Mucosa of descending colon (tissue), 3 donors: Measurements from ENCODE around the gene TMA7B. TPM values are rescaled to one million over a fixed set of nuclear protein-coding genes. Genes with fewer than 3 reads are reported as not detected.

Experiments
- ATAC-seq: fragments of 200-7000 bp; cut with Tn5 transposase; one replicate; pipeline ENCODE4 v1.9.1; 2020; ENCODE audit warnings: mild to moderate bottlenecking, moderate library complexity
- DNase-seq, 3 donors: peaks; one replicate each; pipeline ENCODE4 v3.0.0-alpha.2; 2020
- H3K36me3 ChIP-seq: fragments of 200-600 bp; one replicate; pipeline ENCODE4 v1.8.0; 2021; ENCODE audit warnings: low read depth, mild to moderate bottlenecking
- H3K4me1 ChIP-seq: fragments of 200-600 bp; one replicate; pipeline ENCODE4 v1.8.0; 2021; ENCODE audit warnings: low read depth, mild to moderate bottlenecking
- H3K4me3 ChIP-seq: fragments of 200-600 bp; one replicate; pipeline ENCODE4 v1.8.0; 2021; ENCODE audit warnings: mild to moderate bottlenecking
- H3K9me3 ChIP-seq: fragments of 200-600 bp; one replicate; pipeline ENCODE4 v1.8.0; 2021; ENCODE audit warnings: mild to moderate bottlenecking
- intact Hi-C, 2 donors: fragments of 100-400 bp; cut with DNase I in 1 of 2; cut with micrococcal nuclease in 1 of 2; formaldehyde crosslinking; loops; one replicate each; pipeline versions ENCODE4 v1.11.0 to v1.11.1; 2022; cut with DNase I, micrococcal nuclease
- total RNA-seq, 3 donors: library from RNA; stranded (reverse); fragmentation: NEBNext Ultra II Directional in 2 of 3; extraction: Animal tissue kit (Norgen Biotek cat#: 25700) in 2 of 3; gene quantifications; one replicate each; pipeline versions ENCODE4 v1.2.1 to v1.2.4, GENCODE V29; 2021 to 2023
- TF ChIP-seq, protein P1 (sequence below): fragments of 200-600 bp; IDR thresholded peaks from one replicate; pipeline ENCODE4 v1.8.0; 2022; ENCODE audit warnings: antibody characterized with exemption, mild to moderate bottlenecking
- donor health status: DM: no; HTN: no; CAD: no; lungs with moderate emphysema.
- donor health status: DM: no; HTN: no; CAD: no.
- donor health status: DM: no; HTN: yes; CAD: no.

The TMA7B gene
- total RNA-seq, 3 donors from 2014 or later: 0.22 to 0.51 (median 0.23) TPM

DNA sequence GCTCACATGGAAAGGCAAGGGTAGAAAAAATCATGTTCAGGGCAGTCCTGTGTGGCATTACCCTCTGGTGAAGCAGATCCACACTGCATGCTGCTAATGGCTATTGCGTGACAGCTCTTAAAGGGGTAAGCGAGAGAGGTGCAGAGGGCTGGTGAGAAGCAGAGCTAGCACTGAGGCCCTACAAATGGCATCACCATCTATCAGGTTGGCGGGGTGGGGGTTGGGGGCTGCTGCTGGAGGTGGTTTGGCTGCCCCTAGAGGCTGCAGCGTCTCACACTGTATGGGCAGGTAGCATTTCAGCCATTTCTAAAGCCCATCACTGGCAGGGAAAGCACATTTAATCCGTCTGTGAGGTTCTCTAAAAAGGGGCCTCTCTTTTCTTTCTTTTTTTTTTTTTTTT, 16.9 kb upstream of the TMA7B start:
- DNase-seq: no peak
- H3K4me1 ChIP-seq: no peaks in the 10 kb centered on the region
- ATAC-seq: no peak
- no peak overlapping the region for H3K4me3 ChIP-seq
- no peaks in the 10 kb centered on the region for H3K36me3 ChIP-seq
- H3K9me3 ChIP-seq: no peaks in the 10 kb centered on the region
- intact Hi-C loops: no loop called here
- TF ChIP-seq, protein P1, sequence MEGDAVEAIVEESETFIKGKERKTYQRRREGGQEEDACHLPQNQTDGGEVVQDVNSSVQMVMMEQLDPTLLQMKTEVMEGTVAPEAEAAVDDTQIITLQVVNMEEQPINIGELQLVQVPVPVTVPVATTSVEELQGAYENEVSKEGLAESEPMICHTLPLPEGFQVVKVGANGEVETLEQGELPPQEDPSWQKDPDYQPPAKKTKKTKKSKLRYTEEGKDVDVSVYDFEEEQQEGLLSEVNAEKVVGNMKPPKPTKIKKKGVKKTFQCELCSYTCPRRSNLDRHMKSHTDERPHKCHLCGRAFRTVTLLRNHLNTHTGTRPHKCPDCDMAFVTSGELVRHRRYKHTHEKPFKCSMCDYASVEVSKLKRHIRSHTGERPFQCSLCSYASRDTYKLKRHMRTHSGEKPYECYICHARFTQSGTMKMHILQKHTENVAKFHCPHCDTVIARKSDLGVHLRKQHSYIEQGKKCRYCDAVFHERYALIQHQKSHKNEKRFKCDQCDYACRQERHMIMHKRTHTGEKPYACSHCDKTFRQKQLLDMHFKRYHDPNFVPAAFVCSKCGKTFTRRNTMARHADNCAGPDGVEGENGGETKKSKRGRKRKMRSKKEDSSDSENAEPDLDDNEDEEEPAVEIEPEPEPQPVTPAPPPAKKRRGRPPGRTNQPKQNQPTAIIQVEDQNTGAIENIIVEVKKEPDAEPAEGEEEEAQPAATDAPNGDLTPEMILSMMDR: no peak

DNA sequence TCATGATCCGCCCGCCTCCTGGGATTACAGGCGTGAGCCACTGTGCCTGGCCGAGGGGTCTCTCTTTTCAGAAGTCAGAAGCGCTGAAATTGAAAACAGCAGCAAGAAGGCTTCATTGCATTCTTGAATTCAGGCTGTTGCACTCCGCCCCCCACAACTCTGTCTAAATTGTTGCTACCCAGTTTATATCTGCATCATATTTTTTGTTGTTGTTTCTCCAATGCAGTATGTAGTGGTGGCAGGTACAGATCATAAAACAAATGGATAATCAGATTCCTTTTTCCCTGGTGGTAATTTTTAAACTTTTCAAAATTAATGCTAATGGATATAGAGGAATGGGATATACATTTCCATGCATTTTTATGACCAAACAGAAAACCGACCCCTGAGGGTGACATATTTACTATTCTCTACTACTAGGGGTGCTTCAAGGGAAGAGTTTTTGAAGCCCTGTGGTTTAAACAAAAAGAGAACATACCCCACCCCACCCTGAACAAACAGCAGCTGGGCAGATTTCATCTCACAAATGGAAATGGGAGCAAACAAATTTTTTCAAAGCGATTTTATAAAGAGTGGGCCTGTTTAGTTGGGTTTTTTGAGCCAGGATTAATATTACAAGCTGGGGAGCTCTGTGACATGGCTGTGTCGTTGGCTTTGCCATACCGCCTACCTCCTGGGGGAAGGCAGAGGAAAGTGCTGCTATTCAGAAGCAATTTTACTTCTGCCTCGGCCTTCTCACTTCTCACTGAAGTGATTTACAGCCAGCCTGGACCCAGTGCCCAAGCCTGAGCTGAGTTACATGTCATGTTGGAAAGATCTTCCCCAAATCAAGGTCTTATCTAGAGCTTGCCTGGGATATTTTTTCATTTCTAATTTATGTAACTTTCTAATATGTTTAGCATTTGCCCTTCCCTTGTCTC, 16.0 kb upstream of the TMA7B start:
- DNase-seq (no peak), ATAC-seq (no peak)
- TF ChIP-seq, protein P1: no peak
- no peaks in the 10 kb centered on the region for H3K36me3 ChIP-seq
- no peaks in the 10 kb centered on the region for H3K9me3 ChIP-seq
- intact Hi-C loops: no loop called here
- no peak overlapping the region for H3K4me3 ChIP-seq
- no peaks in the 10 kb centered on the region for H3K4me1 ChIP-seq

- no peaks in the 10 kb centered on the region for H3K4me1 ChIP-seq
- DNase-seq (no peak), ATAC-seq (no peak)
- no peaks in the 10 kb centered on the region for H3K9me3 ChIP-seq
- H3K36me3 ChIP-seq: no peaks in the 10 kb centered on the region
- no peak overlapping the region for H3K4me3 ChIP-seq
- TF ChIP-seq, protein P1: no peak
- intact Hi-C loops: no loop called here
These were observed 14.1 kb upstream of the TMA7B start for GRCh38 chr22:39946126-39946502.

GRCh38 chr22:39946503-39947219, 13.5 kb upstream of the TMA7B start:
- H3K4me1 ChIP-seq: no peaks in the 10 kb centered on the region
- DNase-seq: no peak
- no peaks in the 10 kb centered on the region for H3K36me3 ChIP-seq
- no peaks in the 10 kb centered on the region for H3K9me3 ChIP-seq
- peak; percentile 69 for ATAC-seq
- intact Hi-C loops: no loop called here
- no peak overlapping the region for H3K4me3 ChIP-seq
- TF ChIP-seq, protein P1: no peak

GRCh38 chr22:39947220-39948216, 12.7 kb upstream of the TMA7B start:
- Histone ChIP-seq H3K4me1 (no peaks in the 10 kb centered on the region), H3K36me3 (no peaks in the 10 kb centered on the region), H3K4me3 (no peak overlapping the region), H3K9me3 (no peaks in the 10 kb centered on the region)
- intact Hi-C loops: no loop called here
- ATAC-seq: peak; percentile 17
- no peak for DNase-seq
- TF ChIP-seq, protein P1: no peak
